ENCODE results near the gene FBXO3.
"Not testable (repeated sequence)": the region's sequence is repeated elsewhere in the genome, so short reads cannot be mapped to it uniquely, and the experiment has no call there.

Gene FBXO3

GRCh38 chr11:33724644-33725035 lies 49.7 kb downstream of the FBXO3 start:
- DNase-seq, result peak; percentile 77

- peak; percentile 77 for DNase-seq
Measured at GRCh38 chr11:33723238-33723881, 51.0 kb downstream of the FBXO3 start.

GRCh38 chr11:33722590-33723234 lies 51.6 kb downstream of the FBXO3 start:
- peak; percentile 93 for DNase-seq

- DNase-seq, result no peak
Measured at GRCh38 chr11:33721984-33722383, 52.3 kb downstream of the FBXO3 start.

GRCh38 chr11:33721426-33721825 lies 52.9 kb downstream of the FBXO3 start:
- peak; percentile 71 for DNase-seq

- no peak for DNase-seq
Measured at GRCh38 chr11:33719587-33719986, 54.7 kb downstream of the FBXO3 start.

- no peak for DNase-seq
Measured at GRCh38 chr11:33718440-33718839, 55.9 kb downstream of the FBXO3 start.

- DNase-seq, result peak; percentile 42
Measured at GRCh38 chr11:33716243-33716642, 58.1 kb downstream of the FBXO3 start.

GRCh38 chr11:33713856-33714398 lies 60.4 kb downstream of the FBXO3 start:
- no peak for DNase-seq

GRCh38 chr11:33713151-33713855 lies 61.0 kb downstream of the FBXO3 start:
- DNase-seq, result no peak

GRCh38 chr11:33712436-33712835 lies 61.9 kb downstream of the FBXO3 start:
- DNase-seq, result no peak

GRCh38 chr11:33709466-33709865 lies 64.9 kb downstream of the FBXO3 start:
- DNase-seq, result no peak

- DNase-seq, result no peak
Measured at GRCh38 chr11:33708985-33709384, 65.3 kb downstream of the FBXO3 start.

- not testable (repeated sequence) for DNase-seq
Measured at GRCh38 chr11:33707831-33708230, 66.5 kb downstream of the FBXO3 start.

GRCh38 chr11:33706966-33707365 lies 67.4 kb downstream of the FBXO3 start:
- DNase-seq, result no peak

- DNase-seq, result no peak
Measured at GRCh38 chr11:33706546-33706945, 67.8 kb downstream of the FBXO3 start.

- no peak for DNase-seq
Measured at GRCh38 chr11:33704240-33705002, 69.9 kb downstream of the FBXO3 start.

- no peak for DNase-seq
Measured at GRCh38 chr11:33703788-33704187, 70.5 kb downstream of the FBXO3 start.

- DNase-seq, result peak; percentile 47
Measured at GRCh38 chr11:33703234-33703633, 71.1 kb downstream of the FBXO3 start.

- peak; percentile 56 for DNase-seq
Measured at GRCh38 chr11:33701302-33702230, 72.8 kb downstream of the FBXO3 start.

GRCh38 chr11:33700502-33701271 lies 73.6 kb downstream of the FBXO3 start, which contains the start of gene C11orf91:
C11orf91 (minus strand) TSS chr11:33700826; CDS start chr11:33700740, 86 bp downstream.
- DNase-seq, result peak; percentile 92

All from inflammatory macrophage treated with lipopolysaccharide for 4 hours (primary cell).